Stomach (tissue), 9 donors: ENCODE measurements around the gene SUV39H2. TPM values are rescaled to one million over a fixed set of nuclear protein-coding genes. Genes with fewer than 3 reads are reported as not detected.

Experiments used
- DNase-seq, 2 donors: peaks; one replicate each; pipeline versions ENCODE4 v3.0.0 to v3.0.0-alpha.2; 2013 to 2019
- H3K27ac ChIP-seq, 5 donors: fragments of 200-600 bp in 4 of 5; sonication (generic) in 4 of 5; one replicate each; pipeline ENCODE4 v1.5.1; 2013 to 2019; ENCODE audit warnings: mild to moderate bottlenecking in 1 of 5, moderate library complexity in 1 of 5
- H3K27me3 ChIP-seq, 3 donors: fragments of 200-600 bp; sonication (generic); one replicate each; pipeline ENCODE4 v1.5.1; 2017 to 2019; ENCODE audit warnings: mixed run types in 1 of 3
- H3K36me3 ChIP-seq, 4 donors: fragments of 200-600 bp; sonication (generic); 1 replicate in 3 of 4; 2 replicates in 1 of 4; pipeline ENCODE4 v1.5.1; 2016 to 2019
- H3K4me1 ChIP-seq, 4 donors: fragments of 200-600 bp; sonication (generic); one replicate each; pipeline ENCODE4 v1.5.1; 2016 to 2019
- H3K4me3 ChIP-seq, 4 donors: fragments of 200-600 bp; sonication (generic) in 3 of 4; one replicate each; pipeline ENCODE4 v1.5.1; 2016 to 2019; ENCODE audit warnings: mild to moderate bottlenecking in 1 of 4
- H3K9me3 ChIP-seq, 4 donors: fragments of 200-600 bp; sonication (generic); one replicate each; pipeline ENCODE4 v1.5.1; 2016 to 2019
- EP300 ChIP-seq: sonication (generic); formaldehyde crosslinking; IDR thresholded peaks from one replicate; pipeline ENCODE4 v1.6.1; 2017; ENCODE audit warnings: antibody characterized with exemption
- POLR2A ChIP-seq, 4 donors: fragments of 450-650 bp; IDR thresholded peaks; one replicate each; pipeline ENCODE4 v1.6.1; 2016; ENCODE audit warnings: antibody characterized with exemption in 4 of 4, control low read depth in 2 of 4, mild to moderate bottlenecking in 1 of 4, moderate library complexity in 1 of 4
- POLR2AphosphoS5 ChIP-seq, 3 donors: sonication (generic); formaldehyde crosslinking; IDR thresholded peaks; one replicate each; pipeline ENCODE4 v1.6.1; 2016; ENCODE audit warnings: antibody characterized with exemption in 3 of 3
- WGBS, 5 donors: extraction: QIAGEN DNeasy Blood & Tissue Kit in 3 of 5; methylation state at CpG; one replicate each; pipeline versions ENCODE4 v1.1.5 to v1.1.7; 2013 to 2018; 5-methylcytosine and 5-hydroxymethylcytosine counted together
- intact Hi-C: fragments of 100-400 bp; cut with DNase I; formaldehyde crosslinking; loops from one replicate; pipeline ENCODE4 v1.15.1; 2023; ENCODE audit warnings: low total_unique reads
- polyA plus RNA-seq, 3 donors: library from polyadenylated mRNA; stranded (reverse); fragments of 200-250 nt; gene quantifications; one replicate each; pipeline ENCODE4 v1.2.3, GENCODE V29; 2013
- total RNA-seq, 5 donors: library from RNA; depleted of rRNA; stranded (reverse); fragments of >200 nt; gene quantifications; one replicate each; pipeline versions ENCODE4 v1.1.0 to v1.2.3, GENCODE V29; 2014 to 2016
- TF ChIP-seq, protein P1 (sequence below), 7 experiments: fragments of 450-650 bp in 4 of 7; fragments of 200-600 bp in 3 of 7; sonication (generic) in 3 of 7; IDR thresholded peaks; one replicate each; pipeline ENCODE4 v1.5.1; 2016 to 2019; ENCODE audit warnings: antibody characterized with exemption in 7 of 7, control low read depth in 2 of 7, mild to moderate bottlenecking in 1 of 7
- donor health status: healthy with polysubstance abuse.
- donor health status: Bipolar disorder and iron deficiency.
- donor health status: healthy.

Gene SUV39H2
- total and polyA plus RNA-seq, 8 donors = 0.58 to 68.3 (median 5.7) TPM

DNA sequence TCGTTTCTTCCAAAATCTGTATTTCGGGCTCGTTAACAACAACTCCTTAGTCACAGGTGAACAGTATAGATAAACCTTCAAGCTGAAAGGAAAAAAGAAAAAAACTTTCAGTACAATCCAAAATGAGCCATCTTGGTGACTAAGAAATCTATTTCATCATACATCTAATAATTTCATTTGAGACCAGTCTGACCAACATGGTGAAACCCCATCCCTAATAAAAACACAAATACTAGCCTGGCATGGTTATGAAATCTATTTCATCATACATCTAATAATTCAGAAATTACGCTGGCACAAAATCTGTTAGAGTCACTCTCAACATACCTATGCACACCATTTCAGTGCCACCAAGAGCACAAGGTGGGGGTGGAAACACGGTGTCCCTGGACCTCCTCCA lies 66.4 kb downstream of the SUV39H2 start:
- H3K27ac ChIP-seq = no peak overlapping the region

DNA sequence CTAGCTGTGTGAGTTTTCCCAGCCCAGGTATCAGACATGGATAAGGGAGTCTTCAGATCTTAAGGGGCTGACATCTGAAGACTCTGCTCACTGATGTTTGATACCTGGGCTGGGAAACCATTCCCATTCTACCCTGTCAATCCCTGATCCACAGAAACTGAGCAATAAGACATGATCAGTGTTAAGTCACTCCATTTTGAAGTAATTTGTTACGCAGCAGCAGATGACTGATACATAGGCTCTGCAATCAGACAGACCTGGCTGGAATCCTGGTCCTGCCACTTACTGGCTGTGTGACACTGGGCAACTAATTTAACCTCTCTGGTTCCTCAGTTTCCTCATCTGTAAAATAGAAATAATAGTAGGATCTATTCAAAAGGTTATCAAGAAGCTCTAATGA lies 68.6 kb downstream of the SUV39H2 start:
- no peak overlapping the region for H3K4me3 ChIP-seq
- DNase-seq = no peak
- peaks cover 36 to 70% (median 64%) of the 10 kb centered on the region in 4 donors for H3K36me3 ChIP-seq
- TF ChIP-seq, protein P1, sequence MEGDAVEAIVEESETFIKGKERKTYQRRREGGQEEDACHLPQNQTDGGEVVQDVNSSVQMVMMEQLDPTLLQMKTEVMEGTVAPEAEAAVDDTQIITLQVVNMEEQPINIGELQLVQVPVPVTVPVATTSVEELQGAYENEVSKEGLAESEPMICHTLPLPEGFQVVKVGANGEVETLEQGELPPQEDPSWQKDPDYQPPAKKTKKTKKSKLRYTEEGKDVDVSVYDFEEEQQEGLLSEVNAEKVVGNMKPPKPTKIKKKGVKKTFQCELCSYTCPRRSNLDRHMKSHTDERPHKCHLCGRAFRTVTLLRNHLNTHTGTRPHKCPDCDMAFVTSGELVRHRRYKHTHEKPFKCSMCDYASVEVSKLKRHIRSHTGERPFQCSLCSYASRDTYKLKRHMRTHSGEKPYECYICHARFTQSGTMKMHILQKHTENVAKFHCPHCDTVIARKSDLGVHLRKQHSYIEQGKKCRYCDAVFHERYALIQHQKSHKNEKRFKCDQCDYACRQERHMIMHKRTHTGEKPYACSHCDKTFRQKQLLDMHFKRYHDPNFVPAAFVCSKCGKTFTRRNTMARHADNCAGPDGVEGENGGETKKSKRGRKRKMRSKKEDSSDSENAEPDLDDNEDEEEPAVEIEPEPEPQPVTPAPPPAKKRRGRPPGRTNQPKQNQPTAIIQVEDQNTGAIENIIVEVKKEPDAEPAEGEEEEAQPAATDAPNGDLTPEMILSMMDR (IDR thresholded peaks at IDR 0.05) = no peak
- TF ChIP-seq EP300 (no peak), POLR2A (IDR thresholded peaks at IDR 0.05) (no peak)
- no peaks in the 10 kb centered on the region for H3K27me3 ChIP-seq
- H3K27ac ChIP-seq = no peak overlapping the region
- WGBS, 5 donors = 100% methylated on average over 1 of the region's 1 CpG
- peaks cover 2 to 25% (median 11%) of the 10 kb centered on the region in 4 donors for H3K4me1 ChIP-seq
- H3K9me3 ChIP-seq = no peaks in the 10 kb centered on the region
- intact Hi-C loops = no loop called here

More for the DNA sequence above, 66.4 kb downstream of the SUV39H2 start:
- intact Hi-C loops = no loop called here
- Histone ChIP-seq H3K9me3 (no peaks in the 10 kb centered on the region), H3K27me3 (no peaks in the 10 kb centered on the region), H3K4me3 (no peak overlapping the region), H3K4me1 (peaks cover 0 to 5% (median 0%) of the 10 kb centered on the region in 4 donors), H3K36me3 (peaks cover 42 to 81% (median 78%) of the 10 kb centered on the region in 4 donors)
- TF ChIP-seq, protein P1 (IDR thresholded peaks at IDR 0.05) = no peak
- TF ChIP-seq POLR2AphosphoS5 (IDR thresholded peaks at IDR 0.05) = no peak
- TF ChIP-seq EP300 = no peak
- TF ChIP-seq POLR2A (IDR thresholded peaks at IDR 0.05) = no peak
- no peak for DNase-seq
- WGBS, 5 donors = 95 to 96% (median 96%) methylated on average over 5 of the region's 5 CpGs

DNA sequence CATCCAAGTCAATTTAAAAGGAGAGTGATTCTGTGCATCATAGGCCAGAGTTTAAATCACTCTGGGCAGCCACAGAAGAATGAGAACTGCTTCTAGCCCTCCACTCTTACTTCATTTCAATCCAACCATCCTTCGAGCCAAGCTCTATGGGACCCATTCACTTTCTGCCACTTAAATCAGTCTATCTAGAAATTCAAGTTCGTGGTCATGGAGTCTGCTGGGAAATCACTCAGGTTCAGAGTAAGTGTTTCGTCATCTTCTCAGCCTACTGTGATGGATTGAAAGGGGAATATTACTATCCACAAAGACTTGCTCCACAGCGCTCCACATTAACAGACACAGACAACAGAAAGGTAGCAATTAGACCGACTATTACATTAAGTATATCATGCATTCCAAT lies 70.6 kb downstream of the SUV39H2 start:
- no peak overlapping the region for H3K27ac ChIP-seq
- H3K36me3 ChIP-seq = peaks cover 19 to 50% (median 44%) of the 10 kb centered on the region in 4 donors
- no peak for TF ChIP-seq EP300
- TF ChIP-seq POLR2AphosphoS5 (IDR thresholded peaks at IDR 0.05) = no peak
- TF ChIP-seq, protein P1 (IDR thresholded peaks at IDR 0.05) = no peak
- TF ChIP-seq POLR2A (IDR thresholded peaks at IDR 0.05) = no peak
- peaks cover 13 to 36% (median 23%) of the 10 kb centered on the region in 4 donors for H3K4me1 ChIP-seq
- H3K4me3 ChIP-seq = no peak overlapping the region
- H3K27me3 ChIP-seq = no peaks in the 10 kb centered on the region
- no peaks in the 10 kb centered on the region for H3K9me3 ChIP-seq
- intact Hi-C loops = no loop called here
- DNase-seq = no peak
- WGBS, 5 donors = 91 to 98% (median 94%) methylated on average over 5 of the region's 5 CpGs

DNA sequence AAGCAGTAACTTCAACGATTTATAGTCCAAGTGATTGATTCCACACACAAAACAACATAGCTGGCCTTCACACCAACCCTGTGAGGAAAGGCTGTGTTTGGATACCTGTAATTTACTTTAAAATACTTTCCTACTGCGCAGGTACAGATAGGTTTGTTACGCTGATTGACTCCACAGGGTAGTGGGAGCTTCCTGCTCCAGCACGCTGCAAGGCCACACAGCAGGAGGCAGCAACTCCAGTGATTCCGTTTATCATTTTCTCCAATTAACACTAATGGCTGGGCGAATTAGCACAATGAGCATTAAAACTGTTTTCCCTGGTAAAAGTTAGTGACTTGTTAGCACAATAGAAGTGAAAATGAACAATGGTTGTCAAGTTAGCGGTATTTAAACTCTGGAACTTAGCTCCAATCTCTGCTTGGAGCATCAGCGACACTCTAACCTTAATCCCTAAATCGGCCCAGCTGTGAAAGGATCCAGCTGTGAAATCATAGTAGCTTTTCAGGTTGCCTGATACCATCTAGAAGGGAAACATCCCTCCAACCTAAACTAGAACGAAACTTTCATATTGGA lies 74.3 kb downstream of the SUV39H2 start:
- 18 to 27% (median 23%) methylated on average over 10 of the region's 10 CpGs for WGBS, 5 donors
- TF ChIP-seq EP300 (no peak), POLR2AphosphoS5 (IDR thresholded peaks at IDR 0.05) (no peak), POLR2A (IDR thresholded peaks at IDR 0.05) (no peak)
- TF ChIP-seq, protein P1 (IDR thresholded peaks at IDR 0.05) = no peak
- intact Hi-C loops = loop anchor here (10.0 kb wide), 1 partner anchor 142 kb away; the partner anchor contains the start of gene RPP38

More for the DNA sequence above, 74.3 kb downstream of the SUV39H2 start:
- H3K4me3 ChIP-seq = peak overlapping the region; percentile 66 to 81 (median 70)
- H3K27me3 ChIP-seq = no peaks in the 10 kb centered on the region
- no peaks in the 10 kb centered on the region for H3K9me3 ChIP-seq
- peak in 1 of 2 donors; percentile 34 for DNase-seq
- H3K36me3 ChIP-seq = peaks cover 5 to 14% (median 8%) of the 10 kb centered on the region in 4 donors
- H3K27ac ChIP-seq = peak overlapping the region; percentile 79 to 95 (median 94)
- peaks cover 13 to 45% (median 29%) of the 10 kb centered on the region in 4 donors for H3K4me1 ChIP-seq
